ENCODE results near the gene MRPS7. TPM values are rescaled to one million over a fixed set of nuclear protein-coding genes. Genes with fewer than 3 reads are reported as not detected.

MRPS7 gene
- total RNA-seq, 1 donor from 2014 or later = 45.3 TPM

DNA sequence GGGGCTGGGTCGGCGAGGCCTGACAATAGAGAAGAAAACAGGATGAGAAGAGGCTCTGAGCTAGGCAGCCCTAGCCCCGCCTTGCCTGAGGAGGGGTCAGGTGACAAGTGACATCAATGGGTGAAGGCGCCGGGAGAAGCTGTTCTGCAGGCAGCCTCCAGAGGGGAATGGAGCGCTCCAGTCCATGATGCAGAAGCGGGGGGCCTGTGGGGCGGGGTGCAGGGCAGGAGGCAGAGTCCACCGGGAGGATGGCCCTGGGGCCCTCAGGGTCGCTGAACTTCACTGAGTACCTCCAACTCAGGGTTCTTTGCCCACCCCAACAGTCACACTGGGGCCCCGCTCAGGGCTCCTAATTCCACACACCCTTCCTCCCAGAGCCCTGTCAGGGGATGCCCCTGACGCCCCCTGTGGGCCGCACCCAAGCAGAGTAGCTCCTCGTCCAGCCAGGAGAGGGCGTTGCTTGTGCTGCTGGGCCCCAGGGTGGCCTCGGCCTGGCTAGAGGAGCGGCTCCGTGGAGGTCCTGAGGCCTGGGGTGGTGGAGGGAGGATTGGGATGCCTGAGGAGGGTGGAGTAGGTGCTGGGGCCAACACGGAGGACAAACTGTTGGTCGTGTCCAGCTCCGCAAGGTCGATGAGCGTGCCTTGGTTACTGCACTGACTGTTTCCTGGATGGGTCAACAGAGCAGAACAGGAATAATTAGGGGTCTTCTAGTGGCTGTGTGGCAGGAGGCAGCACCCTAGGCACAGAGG, 21.1 kb upstream of the MRPS7 start:
- TF ChIP-seq CTCF (IDR thresholded peaks at IDR 0.05; ENCODE audit: unreplicated experiment) = no peak
- no peaks in the 10 kb centered on the region for H3K9me3 Mint-ChIP-seq
- no peak overlapping the region for H3K27ac Mint-ChIP-seq
- H3K36me3 Mint-ChIP-seq = peaks cover 22% of the 10 kb centered on the region
- H3K27me3 Mint-ChIP-seq (ENCODE audit: low read depth) = no peaks in the 10 kb centered on the region
- H3K4me3 Mint-ChIP-seq = no peak overlapping the region
- no peak for DNase-seq (ENCODE audit: low spot score in 2 of 2, unreplicated experiment in 2 of 2)
- H3K4me1 Mint-ChIP-seq = no peaks in the 10 kb centered on the region

DNA sequence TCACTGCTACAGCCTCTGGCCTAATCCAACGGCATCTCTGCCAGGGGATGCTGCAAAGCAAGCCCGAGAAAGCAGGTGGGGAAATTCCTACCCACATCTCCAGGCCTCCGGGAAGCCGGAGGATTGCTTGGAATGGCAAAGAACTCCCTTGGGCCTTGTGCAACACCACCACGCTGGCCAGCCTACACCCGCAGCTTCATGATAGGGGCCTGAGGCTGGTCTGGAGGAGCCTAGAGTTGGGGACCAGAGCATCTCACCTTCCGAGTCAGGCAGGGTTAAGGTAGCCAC, 20.6 kb upstream of the MRPS7 start:
- Mint-ChIP-seq H3K4me3 (no peak overlapping the region), H3K27me3 (ENCODE audit: low read depth) (no peaks in the 10 kb centered on the region), H3K36me3 (peaks cover 21% of the 10 kb centered on the region), H3K27ac (no peak overlapping the region), H3K4me1 (no peaks in the 10 kb centered on the region), H3K9me3 (no peaks in the 10 kb centered on the region)
- DNase-seq (ENCODE audit: low spot score in 2 of 2, unreplicated experiment in 2 of 2) = no peak
- no peak for TF ChIP-seq CTCF (IDR thresholded peaks at IDR 0.05; ENCODE audit: unreplicated experiment)

GRCh38 chr17:75241502-75241901, 20.2 kb upstream of the MRPS7 start:
- H3K27me3 Mint-ChIP-seq (ENCODE audit: low read depth) = no peaks in the 10 kb centered on the region
- DNase-seq (ENCODE audit: low spot score in 2 of 2, unreplicated experiment in 2 of 2) = no peak
- H3K36me3 Mint-ChIP-seq = peaks cover 17% of the 10 kb centered on the region
- no peak overlapping the region for H3K4me3 Mint-ChIP-seq
- no peak overlapping the region for H3K27ac Mint-ChIP-seq
- H3K4me1 Mint-ChIP-seq = no peaks in the 10 kb centered on the region
- TF ChIP-seq CTCF (IDR thresholded peaks at IDR 0.05; ENCODE audit: unreplicated experiment) = no peak
- H3K9me3 Mint-ChIP-seq = no peaks in the 10 kb centered on the region

- peaks cover 22% of the 10 kb centered on the region for H3K36me3 Mint-ChIP-seq
- no peak for DNase-seq (ENCODE audit: low spot score in 2 of 2, unreplicated experiment in 2 of 2)
- no peaks in the 10 kb centered on the region for H3K9me3 Mint-ChIP-seq
- no peaks in the 10 kb centered on the region for H3K4me1 Mint-ChIP-seq
- no peaks in the 10 kb centered on the region for H3K27me3 Mint-ChIP-seq (ENCODE audit: low read depth)
- no peak for TF ChIP-seq CTCF (IDR thresholded peaks at IDR 0.05; ENCODE audit: unreplicated experiment)
- no peak overlapping the region for H3K4me3 Mint-ChIP-seq
- no peak overlapping the region for H3K27ac Mint-ChIP-seq
These were observed 19.7 kb upstream of the MRPS7 start for GRCh38 chr17:75241996-75242460.

DNA sequence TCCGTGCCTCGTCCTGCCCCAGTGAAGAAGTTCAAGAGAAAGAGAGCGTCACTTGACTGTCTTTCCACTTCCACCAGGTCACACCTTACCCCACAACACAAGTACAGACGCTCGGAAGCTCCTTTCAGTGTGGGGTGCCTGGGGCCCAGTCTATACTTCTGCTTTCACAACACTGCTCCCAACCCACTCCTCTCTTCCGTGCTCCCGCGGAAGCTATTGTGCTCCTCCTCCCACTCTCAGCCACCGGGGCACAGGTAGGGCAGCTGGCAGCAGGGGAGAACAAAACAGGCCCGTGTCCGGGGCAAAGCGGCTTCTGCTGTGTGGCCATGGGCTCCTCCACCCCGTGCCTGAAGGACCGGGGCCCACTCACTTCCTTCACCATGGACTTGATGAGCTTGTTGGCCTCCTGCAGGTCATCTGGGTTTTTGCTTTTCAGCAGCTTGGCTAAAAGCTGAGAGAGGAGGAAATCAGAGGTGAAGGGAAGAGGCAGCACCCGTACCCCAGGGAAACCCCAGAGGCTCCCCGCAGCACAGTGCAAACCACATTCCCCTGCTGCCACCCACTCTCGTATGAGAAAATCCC, 19.1 kb upstream of the MRPS7 start:
- Mint-ChIP-seq H3K4me3 (no peak overlapping the region), H3K36me3 (peaks cover 24% of the 10 kb centered on the region), H3K9me3 (no peaks in the 10 kb centered on the region), H3K27ac (no peak overlapping the region), H3K4me1 (no peaks in the 10 kb centered on the region), H3K27me3 (ENCODE audit: low read depth) (no peaks in the 10 kb centered on the region)
- no peak for DNase-seq (ENCODE audit: low spot score in 2 of 2, unreplicated experiment in 2 of 2)
- TF ChIP-seq CTCF (IDR thresholded peaks at IDR 0.05; ENCODE audit: unreplicated experiment) = no peak

Measured in mesothelial cell of epicardium (in vitro differentiated cells).